Duodenal mucosa (tissue), 2 donors: Measurements from ENCODE around the gene YARS1.

Experiments used
- H3K27ac ChIP-seq: one replicate; pipeline ENCODE4 v1.7.0; 2013; ENCODE audit warnings: low read depth, low read length
- H3K27me3 ChIP-seq, 2 donors: one replicate each; pipeline ENCODE4 v1.7.0; 2013; ENCODE audit warnings: low read length in 2 of 2, control low read depth in 1 of 2; ENCODE audit not compliant: insufficient read depth in 2 of 2, control insufficient read depth in 1 of 2
- H3K36me3 ChIP-seq, 2 donors: one replicate each; pipeline ENCODE4 v1.7.0; 2013; ENCODE audit warnings: low read length in 2 of 2, control low read depth in 1 of 2; ENCODE audit not compliant: insufficient read depth in 2 of 2, control insufficient read depth in 1 of 2
- H3K4me1 ChIP-seq, 2 donors: one replicate each; pipeline ENCODE4 v1.7.0; 2013; ENCODE audit warnings: low read length in 2 of 2, control low read depth in 1 of 2; ENCODE audit not compliant: insufficient read depth in 2 of 2, control insufficient read depth in 1 of 2
- H3K4me3 ChIP-seq, 2 donors: one replicate each; pipeline ENCODE4 v1.7.0; 2013; ENCODE audit warnings: low read length in 2 of 2, low read depth in 1 of 2
- H3K9ac ChIP-seq, 2 donors: one replicate each; pipeline ENCODE4 v1.7.0; 2013; ENCODE audit warnings: low read length in 2 of 2, low read depth in 1 of 2
- H3K9me3 ChIP-seq, 2 donors: one replicate each; pipeline ENCODE4 v1.7.0; 2013; ENCODE audit warnings: low read length in 2 of 2, control low read depth in 1 of 2; ENCODE audit not compliant: control insufficient read depth in 1 of 2

YARS1 gene

GRCh38 chr1:32729254-32730046 lies 87.7 kb downstream of the YARS1 start:
- peaks cover 12 to 14% of the 10 kb centered on the region in 2 donors for H3K4me1 ChIP-seq

GRCh38 chr1:32728413-32729077 lies 88.6 kb downstream of the YARS1 start:
- no peaks in the 10 kb centered on the region for H3K27me3 ChIP-seq
- no peak overlapping the region for H3K4me3 ChIP-seq
- no peak overlapping the region for H3K9ac ChIP-seq
- H3K9me3 ChIP-seq, result no peaks in the 10 kb centered on the region
- no peaks in the 10 kb centered on the region for H3K36me3 ChIP-seq
- H3K27ac ChIP-seq, result no peak overlapping the region
- H3K4me1 ChIP-seq, result peaks cover 13 to 14% of the 10 kb centered on the region in 2 donors

More at GRCh38 chr1:32729254-32730046, 87.7 kb downstream of the YARS1 start:
- Histone ChIP-seq H3K27me3 (no peaks in the 10 kb centered on the region), H3K4me3 (no peak overlapping the region), H3K27ac (no peak overlapping the region), H3K9ac (no peak overlapping the region), H3K9me3 (no peaks in the 10 kb centered on the region), H3K36me3 (no peaks in the 10 kb centered on the region)

- Histone ChIP-seq H3K9me3 (no peaks in the 10 kb centered on the region), H3K36me3 (no peaks in the 10 kb centered on the region), H3K9ac (no peak overlapping the region), H3K27me3 (no peaks in the 10 kb centered on the region), H3K4me3 (no peak overlapping the region), H3K4me1 (peaks cover 13 to 14% of the 10 kb centered on the region in 2 donors), H3K27ac (no peak overlapping the region)
These were observed 89.3 kb downstream of the YARS1 start for GRCh38 chr1:32727876-32728275.

- Histone ChIP-seq H3K9ac (no peak overlapping the region), H3K27ac (no peak overlapping the region)
These were observed 91.6 kb downstream of the YARS1 start for GRCh38 chr1:32725615-32725982.

More at GRCh38 chr1:32725615-32725982, 91.6 kb downstream of the YARS1 start:
- Histone ChIP-seq H3K9me3 (no peaks in the 10 kb centered on the region), H3K27me3 (no peaks in the 10 kb centered on the region), H3K4me1 (peaks cover 13 to 14% of the 10 kb centered on the region in 2 donors), H3K4me3 (peak overlapping the region in 1 of 2 donors; percentile 26), H3K36me3 (no peaks in the 10 kb centered on the region)
